ENCODE results near the gene NFATC1. TPM values are rescaled to one million over a fixed set of nuclear protein-coding genes. Genes with fewer than 3 reads are reported as not detected.

NFATC1 gene
- total RNA-seq, 3 donors from 2014 or later (not counting 1 experiment from before 2014, with no cell fraction given) = 35.8 to 47.4 (median 37.1) TPM

GRCh38 chr18:79548986-79549637 is 153.4 kb downstream of the NFATC1 start:
- Histone ChIP-seq H3K27ac (ENCODE audit: low read length) (no peak overlapping the region), H3K9me3 (ENCODE audit: control insufficient read depth, insufficient read depth, low read length) (no peaks in the 10 kb centered on the region), H3K36me3 (ENCODE audit: control insufficient read depth, insufficient read depth, low read length) (no peaks in the 10 kb centered on the region), H3K4me3 (ENCODE audit: low read length) (no peak overlapping the region), H3K27me3 (ENCODE audit: control insufficient read depth, insufficient read depth, low read length) (no peaks in the 10 kb centered on the region), H3K4me1 (ENCODE audit: control insufficient read depth, insufficient read depth, low read length) (no peaks in the 10 kb centered on the region)
- DNase-seq (no peak), ATAC-seq (no peak)
- peaks cover 0 to 4% of the 10 kb centered on the region in 2 donors for H3K4me1 Mint-ChIP-seq
- H3K27me3 Mint-ChIP-seq (ENCODE audit: low read depth in 2 of 2) = peaks cover 0 to 3% of the 10 kb centered on the region in 2 donors
- intact Hi-C loops (cut with micrococcal nuclease) = no loop called here
- no peak overlapping the region for H3K4me3 Mint-ChIP-seq
- no peaks in the 10 kb centered on the region for H3K9me3 Mint-ChIP-seq
- 76% methylated on average over 31 of the region's 31 CpGs for WGBS (ENCODE audit: insufficient coverage)
- TF ChIP-seq, protein P1, sequence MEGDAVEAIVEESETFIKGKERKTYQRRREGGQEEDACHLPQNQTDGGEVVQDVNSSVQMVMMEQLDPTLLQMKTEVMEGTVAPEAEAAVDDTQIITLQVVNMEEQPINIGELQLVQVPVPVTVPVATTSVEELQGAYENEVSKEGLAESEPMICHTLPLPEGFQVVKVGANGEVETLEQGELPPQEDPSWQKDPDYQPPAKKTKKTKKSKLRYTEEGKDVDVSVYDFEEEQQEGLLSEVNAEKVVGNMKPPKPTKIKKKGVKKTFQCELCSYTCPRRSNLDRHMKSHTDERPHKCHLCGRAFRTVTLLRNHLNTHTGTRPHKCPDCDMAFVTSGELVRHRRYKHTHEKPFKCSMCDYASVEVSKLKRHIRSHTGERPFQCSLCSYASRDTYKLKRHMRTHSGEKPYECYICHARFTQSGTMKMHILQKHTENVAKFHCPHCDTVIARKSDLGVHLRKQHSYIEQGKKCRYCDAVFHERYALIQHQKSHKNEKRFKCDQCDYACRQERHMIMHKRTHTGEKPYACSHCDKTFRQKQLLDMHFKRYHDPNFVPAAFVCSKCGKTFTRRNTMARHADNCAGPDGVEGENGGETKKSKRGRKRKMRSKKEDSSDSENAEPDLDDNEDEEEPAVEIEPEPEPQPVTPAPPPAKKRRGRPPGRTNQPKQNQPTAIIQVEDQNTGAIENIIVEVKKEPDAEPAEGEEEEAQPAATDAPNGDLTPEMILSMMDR (IDR thresholded peaks at IDR 0.05) = no peak
- H3K36me3 Mint-ChIP-seq = no peaks in the 10 kb centered on the region
- H3K27ac Mint-ChIP-seq = no peak overlapping the region

DNA sequence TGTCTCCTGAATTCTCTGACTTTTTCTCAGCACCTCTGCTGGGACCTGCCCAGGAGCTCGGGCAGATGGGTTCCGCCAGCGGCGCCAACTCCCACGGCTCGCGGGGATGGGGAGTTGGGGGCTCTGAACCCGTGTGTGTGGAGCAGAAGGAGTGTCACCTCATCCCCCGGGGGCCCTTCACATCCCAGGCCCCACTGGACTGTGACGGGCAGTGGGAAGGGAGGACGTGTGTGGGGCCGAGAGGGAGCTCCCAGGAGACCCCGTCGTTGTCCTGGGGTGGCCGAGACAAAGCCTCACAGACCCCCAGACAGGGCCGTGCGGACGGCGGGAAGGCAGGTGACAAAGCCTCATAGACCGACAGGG is 153.9 kb downstream of the NFATC1 start:
- H3K27ac Mint-ChIP-seq = no peak overlapping the region
- no peak for DNase-seq
- TF ChIP-seq, protein P1 (IDR thresholded peaks at IDR 0.05) = no peak
- no peak for ATAC-seq
- Histone ChIP-seq H3K27ac (ENCODE audit: low read length) (no peak overlapping the region), H3K4me3 (ENCODE audit: low read length) (no peak overlapping the region), H3K4me1 (ENCODE audit: control insufficient read depth, insufficient read depth, low read length) (no peaks in the 10 kb centered on the region), H3K9me3 (ENCODE audit: control insufficient read depth, insufficient read depth, low read length) (no peaks in the 10 kb centered on the region), H3K27me3 (ENCODE audit: control insufficient read depth, insufficient read depth, low read length) (no peaks in the 10 kb centered on the region), H3K36me3 (ENCODE audit: control insufficient read depth, insufficient read depth, low read length) (no peaks in the 10 kb centered on the region)
- 91% methylated on average over 19 of the region's 20 CpGs for WGBS (ENCODE audit: insufficient coverage)
- H3K4me3 Mint-ChIP-seq = no peak overlapping the region
- H3K9me3 Mint-ChIP-seq = no peaks in the 10 kb centered on the region
- H3K27me3 Mint-ChIP-seq (ENCODE audit: low read depth in 2 of 2) = peaks cover 0 to 3% of the 10 kb centered on the region in 2 donors
- intact Hi-C loops (cut with micrococcal nuclease) = no loop called here
- no peaks in the 10 kb centered on the region for H3K36me3 Mint-ChIP-seq
- H3K4me1 Mint-ChIP-seq = peaks cover 0 to 4% of the 10 kb centered on the region in 2 donors

DNA sequence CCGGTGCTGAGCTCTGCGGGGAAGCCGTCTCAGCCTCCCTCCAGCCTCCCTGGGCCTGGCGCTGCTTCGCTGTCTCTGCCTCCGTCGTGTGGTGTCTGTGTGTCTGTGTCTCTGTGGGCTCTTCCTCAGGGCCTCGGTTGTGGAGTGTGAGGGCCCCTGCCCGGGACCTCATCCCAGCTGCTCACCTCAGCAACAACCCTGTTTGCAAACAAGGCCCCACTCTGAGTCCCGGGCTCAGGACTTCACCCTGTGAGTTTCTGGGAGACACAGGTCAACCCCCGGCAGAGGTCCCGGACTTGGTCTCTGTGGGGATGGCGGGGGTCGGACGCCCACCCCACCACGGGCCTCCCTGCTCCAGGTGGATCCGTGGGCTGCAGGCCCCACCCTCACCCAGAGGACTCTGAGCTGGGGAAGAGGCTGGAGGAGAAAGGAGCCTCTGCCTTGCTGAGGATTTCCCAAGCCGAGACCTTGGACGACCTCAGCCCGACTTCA is 156.5 kb downstream of the NFATC1 start:
- Mint-ChIP-seq H3K4me1 (peaks cover 0 to 4% of the 10 kb centered on the region in 2 donors), H3K27me3 (ENCODE audit: low read depth in 2 of 2) (no peaks in the 10 kb centered on the region), H3K36me3 (no peaks in the 10 kb centered on the region), H3K4me3 (no peak overlapping the region), H3K9me3 (no peaks in the 10 kb centered on the region), H3K27ac (no peak overlapping the region)
- DNase-seq (no peak), ATAC-seq (no peak)
- Histone ChIP-seq H3K27me3 (ENCODE audit: control insufficient read depth, insufficient read depth, low read length) (no peaks in the 10 kb centered on the region), H3K4me1 (ENCODE audit: control insufficient read depth, insufficient read depth, low read length) (no peaks in the 10 kb centered on the region), H3K36me3 (ENCODE audit: control insufficient read depth, insufficient read depth, low read length) (no peaks in the 10 kb centered on the region), H3K4me3 (ENCODE audit: low read length) (no peak overlapping the region), H3K27ac (ENCODE audit: low read length) (no peak overlapping the region), H3K9me3 (ENCODE audit: control insufficient read depth, insufficient read depth, low read length) (no peaks in the 10 kb centered on the region)
- WGBS (ENCODE audit: insufficient coverage) = 92% methylated on average over 20 of the region's 20 CpGs
- TF ChIP-seq, protein P1 (IDR thresholded peaks at IDR 0.05) = no peak
- intact Hi-C loops (cut with micrococcal nuclease) = no loop called here

DNA sequence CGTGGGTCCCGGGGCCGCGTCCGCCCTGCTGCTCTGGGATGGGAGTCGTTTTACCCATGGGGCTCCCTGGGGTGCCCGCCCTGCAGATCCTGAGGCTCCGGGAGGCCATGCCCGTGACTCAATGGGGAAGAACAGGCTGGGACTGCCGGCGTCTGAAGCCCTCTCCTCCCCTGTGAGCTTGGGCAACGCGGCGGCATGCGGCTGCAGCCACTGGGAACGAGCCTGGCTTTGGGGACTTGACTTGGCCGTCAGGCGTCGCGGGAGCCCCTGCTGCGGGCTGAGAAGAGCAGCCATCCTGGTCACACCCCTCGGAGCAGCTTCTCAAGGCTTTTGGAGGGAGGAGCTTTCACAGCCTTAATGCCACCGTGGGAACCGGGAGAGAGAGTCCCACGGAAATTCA is 157.0 kb downstream of the NFATC1 start:
- H3K36me3 ChIP-seq (ENCODE audit: control insufficient read depth, insufficient read depth, low read length) = no peaks in the 10 kb centered on the region
- no peak for DNase-seq
- intact Hi-C loops (cut with micrococcal nuclease) = no loop called here
- no peaks in the 10 kb centered on the region for H3K36me3 Mint-ChIP-seq
- no peak overlapping the region for H3K4me3 ChIP-seq (ENCODE audit: low read length)
- TF ChIP-seq, protein P1 (IDR thresholded peaks at IDR 0.05) = no peak
- no peaks in the 10 kb centered on the region for H3K9me3 Mint-ChIP-seq
- H3K27me3 Mint-ChIP-seq (ENCODE audit: low read depth in 2 of 2) = no peaks in the 10 kb centered on the region
- H3K4me1 ChIP-seq (ENCODE audit: control insufficient read depth, insufficient read depth, low read length) = no peaks in the 10 kb centered on the region
- H3K4me3 Mint-ChIP-seq = no peak overlapping the region
- 89% methylated on average over 25 of the region's 25 CpGs for WGBS (ENCODE audit: insufficient coverage)
- no peaks in the 10 kb centered on the region for H3K9me3 ChIP-seq (ENCODE audit: control insufficient read depth, insufficient read depth, low read length)
- H3K4me1 Mint-ChIP-seq = peaks cover 0 to 4% of the 10 kb centered on the region in 2 donors
- no peak overlapping the region for H3K27ac ChIP-seq (ENCODE audit: low read length)
- no peak for ATAC-seq
- no peak overlapping the region for H3K27ac Mint-ChIP-seq
- no peaks in the 10 kb centered on the region for H3K27me3 ChIP-seq (ENCODE audit: control insufficient read depth, insufficient read depth, low read length)
